Measurements from ENCODE around the gene ART3. TPM values are rescaled to one million over a fixed set of nuclear protein-coding genes. Genes with fewer than 3 reads are reported as not detected.

The ART3 gene
- total and polyA plus RNA-seq, 2 donors (not counting 1 experiment from before 2014, with no cell fraction given), result not detected

DNA sequence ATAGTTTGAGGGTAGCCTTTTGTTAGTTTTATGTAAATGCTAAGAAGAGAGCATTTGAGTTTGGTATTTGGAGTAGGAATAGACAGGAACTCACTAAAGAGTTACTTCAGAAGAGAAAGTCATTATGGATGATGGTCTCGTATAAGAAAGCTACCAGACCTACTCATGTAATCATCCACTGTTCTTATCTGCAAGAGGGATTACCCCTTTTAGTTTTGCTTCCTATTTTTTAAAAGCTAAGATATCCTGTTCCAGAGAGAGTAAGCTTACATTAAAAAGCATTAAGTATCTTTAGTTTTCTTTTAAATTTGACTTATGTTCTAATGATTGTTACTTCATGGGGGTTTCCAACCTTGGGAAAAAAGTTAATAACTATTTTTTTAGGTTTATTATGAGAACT lies 12.5 kb upstream of the ART3 start:
- Mint-ChIP-seq H3K27ac (peak overlapping the region; percentile 37), H3K4me1 (peaks cover 29% of the 10 kb centered on the region), H3K9me3 (ENCODE audit: insufficient read depth) (no peaks in the 10 kb centered on the region), H3K27me3 (no peaks in the 10 kb centered on the region), H3K4me3 (peak overlapping the region; percentile 35)
- ChIA-PET CTCF (interaction anchor here (0.6 to 4.9 kb wide), 11 partner anchors 8 to 1876 kb away, joined by 3 to 95 read pairs (median 4); partner anchors contain the start of genes NAAA and SDAD1), POLR2A (interaction anchor here (0.5 to 1.1 kb wide), 2 partner anchors 122 to 1103 kb away, joined by 3 to 4 read pairs; no protein-coding TSS in a partner anchor)
- no peak overlapping the region for H2AFZ ChIP-seq (ENCODE audit: insufficient read depth, low read depth, low read length, poor library complexity, severe bottlenecking)
- peaks cover 22 to 31% of the 10 kb centered on the region in 2 donors for H3K4me1 ChIP-seq (ENCODE audit: control insufficient read depth in 2 of 2, insufficient read depth in 2 of 2, low read length in 2 of 2)
- H3K36me3 ChIP-seq (replicated peaks in 1 of 2; ENCODE audit: control extremely low read depth in 1 of 2, control insufficient read depth in 1 of 2, extremely low read depth in 1 of 2, insufficient read depth in 2 of 2, low read length in 1 of 2), result no peaks in the 10 kb centered on the region
- no peaks in the 10 kb centered on the region for H3K27me3 ChIP-seq (replicated peaks in 1 of 4; ENCODE audit: control extremely low read depth in 1 of 4, control insufficient read depth in 3 of 4, insufficient read depth in 4 of 4, low read length in 3 of 4)
- no CpG with 5 or more reads among the region's 1 CpG for WGBS (ENCODE audit: insufficient coverage)
- no peaks in the 10 kb centered on the region for H3K79me2 ChIP-seq (ENCODE audit: control insufficient read depth, insufficient read depth, low read length)
- peaks cover 0 to 3% (median 0%) of the 10 kb centered on the region in 3 donors for H3K9me3 ChIP-seq (ENCODE audit: control extremely low read depth in 1 of 3, control insufficient read depth in 2 of 3, insufficient read depth in 1 of 3, low read length in 2 of 3)
- H3K9ac ChIP-seq (ENCODE audit: low read length), result no peak overlapping the region
- DNase-seq (peak; percentile 71), ATAC-seq (ENCODE audit: low read depth) (peak; percentile 96)
- TF ChIP-seq, protein P1, sequence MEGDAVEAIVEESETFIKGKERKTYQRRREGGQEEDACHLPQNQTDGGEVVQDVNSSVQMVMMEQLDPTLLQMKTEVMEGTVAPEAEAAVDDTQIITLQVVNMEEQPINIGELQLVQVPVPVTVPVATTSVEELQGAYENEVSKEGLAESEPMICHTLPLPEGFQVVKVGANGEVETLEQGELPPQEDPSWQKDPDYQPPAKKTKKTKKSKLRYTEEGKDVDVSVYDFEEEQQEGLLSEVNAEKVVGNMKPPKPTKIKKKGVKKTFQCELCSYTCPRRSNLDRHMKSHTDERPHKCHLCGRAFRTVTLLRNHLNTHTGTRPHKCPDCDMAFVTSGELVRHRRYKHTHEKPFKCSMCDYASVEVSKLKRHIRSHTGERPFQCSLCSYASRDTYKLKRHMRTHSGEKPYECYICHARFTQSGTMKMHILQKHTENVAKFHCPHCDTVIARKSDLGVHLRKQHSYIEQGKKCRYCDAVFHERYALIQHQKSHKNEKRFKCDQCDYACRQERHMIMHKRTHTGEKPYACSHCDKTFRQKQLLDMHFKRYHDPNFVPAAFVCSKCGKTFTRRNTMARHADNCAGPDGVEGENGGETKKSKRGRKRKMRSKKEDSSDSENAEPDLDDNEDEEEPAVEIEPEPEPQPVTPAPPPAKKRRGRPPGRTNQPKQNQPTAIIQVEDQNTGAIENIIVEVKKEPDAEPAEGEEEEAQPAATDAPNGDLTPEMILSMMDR (IDR thresholded peaks at IDR 0.05), result no peak
- no peak for TF ChIP-seq EZH2 (IDR thresholded peaks at IDR 0.05; ENCODE audit: borderline replicate concordance, insufficient read depth, low read depth, low read length, poor library complexity, severe bottlenecking)
- H3K27ac ChIP-seq (ENCODE audit: low read length in 2 of 2), result peak overlapping the region; percentile 31 to 32
- peak overlapping the region; percentile 43 for H3K4me2 ChIP-seq (replicated peaks; ENCODE audit: low read depth, low read length, poor library complexity, severe bottlenecking)
- intact Hi-C loops (cut with micrococcal nuclease), result no loop called here
- H4K20me1 ChIP-seq (ENCODE audit: control insufficient read depth, insufficient read depth, low read length, poor library complexity, severe bottlenecking), result no peaks in the 10 kb centered on the region
- peak overlapping the region in 1 of 5 experiments; percentile 31 for H3K4me3 ChIP-seq (ENCODE audit: control extremely low read depth in 1 of 5, extremely low read depth in 1 of 5, insufficient read depth in 1 of 5, low read depth in 2 of 5, low read length in 4 of 5)

DNA sequence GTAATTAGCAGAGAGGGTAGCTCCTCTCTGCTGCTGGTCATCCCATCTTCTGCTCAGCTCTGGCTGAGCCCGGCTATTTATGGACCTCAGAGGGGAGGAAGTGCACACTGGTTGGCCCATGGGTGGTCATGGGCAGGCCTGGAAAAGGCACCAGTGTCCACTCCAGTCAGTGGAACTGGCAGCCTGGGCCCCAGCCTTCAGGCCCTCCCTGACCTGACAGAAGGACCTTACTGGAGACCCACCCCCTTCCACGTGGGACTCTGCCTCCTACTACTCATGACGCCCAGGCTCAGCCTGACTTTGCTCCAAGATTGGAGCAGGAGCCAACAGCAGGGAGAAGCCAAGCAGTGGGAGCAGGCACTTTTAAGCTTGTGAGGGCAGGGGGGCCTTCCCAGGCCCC lies 8.0 kb upstream of the ART3 start:
- intact Hi-C loops (cut with micrococcal nuclease), result loop anchor here (2.0 kb wide), 1 partner anchor 82 kb away; the partner anchor contains the start of gene NUP54
- Histone ChIP-seq H3K36me3 (replicated peaks in 1 of 2; ENCODE audit: control extremely low read depth in 1 of 2, control insufficient read depth in 1 of 2, extremely low read depth in 1 of 2, insufficient read depth in 2 of 2, low read length in 1 of 2) (no peaks in the 10 kb centered on the region), H3K27me3 (replicated peaks in 1 of 4; ENCODE audit: control extremely low read depth in 1 of 4, control insufficient read depth in 3 of 4, insufficient read depth in 4 of 4, low read length in 3 of 4) (no peaks in the 10 kb centered on the region), H3K27ac (ENCODE audit: low read length in 2 of 2) (no peak overlapping the region), H3K4me2 (replicated peaks; ENCODE audit: low read depth, low read length, poor library complexity, severe bottlenecking) (no peak overlapping the region), H3K4me1 (ENCODE audit: control insufficient read depth in 2 of 2, insufficient read depth in 2 of 2, low read length in 2 of 2) (peaks cover 9 to 10% of the 10 kb centered on the region in 2 donors), H3K9me3 (ENCODE audit: control extremely low read depth in 1 of 3, control insufficient read depth in 2 of 3, insufficient read depth in 1 of 3, low read length in 2 of 3) (peaks cover 0 to 3% (median 0%) of the 10 kb centered on the region in 3 donors), H3K79me2 (ENCODE audit: control insufficient read depth, insufficient read depth, low read length) (no peaks in the 10 kb centered on the region), H4K20me1 (ENCODE audit: control insufficient read depth, insufficient read depth, low read length, poor library complexity, severe bottlenecking) (no peaks in the 10 kb centered on the region), H2AFZ (ENCODE audit: insufficient read depth, low read depth, low read length, poor library complexity, severe bottlenecking) (no peak overlapping the region), H3K9ac (ENCODE audit: low read length) (no peak overlapping the region), H3K4me3 (ENCODE audit: control extremely low read depth in 1 of 5, extremely low read depth in 1 of 5, insufficient read depth in 1 of 5, low read depth in 2 of 5, low read length in 4 of 5) (no peak overlapping the region)
- ATAC-seq (ENCODE audit: low read depth) (no peak), DNase-seq (no peak)
- no peaks in the 10 kb centered on the region for H3K9me3 Mint-ChIP-seq (ENCODE audit: insufficient read depth)
- 93% methylated on average over 3 of the region's 3 CpGs for WGBS (ENCODE audit: insufficient coverage)
- TF ChIP-seq, protein P1 (IDR thresholded peaks at IDR 0.05), result no peak
- TF ChIP-seq EZH2 (IDR thresholded peaks at IDR 0.05; ENCODE audit: borderline replicate concordance, insufficient read depth, low read depth, low read length, poor library complexity, severe bottlenecking), result no peak
- no peak overlapping the region for H3K27ac Mint-ChIP-seq
- ChIA-PET POLR2A (no interaction called here), CTCF (interaction anchor here (1.0 to 6.7 kb wide), 10 partner anchors 8 to 170 kb away, joined by 3 to 132 read pairs (median 10); partner anchors contain the start of gene SDAD1)
- no peak overlapping the region for H3K4me3 Mint-ChIP-seq
- no peaks in the 10 kb centered on the region for H3K27me3 Mint-ChIP-seq
- H3K4me1 Mint-ChIP-seq, result peaks cover 8% of the 10 kb centered on the region
